Fibroblast of peridontal ligament (primary cell): ENCODE results near the gene PODN.

Source experiments
- DNase-seq: peaks from one replicate; pipeline ENCODE4 v3.0.0-alpha.2; 2010; ENCODE audit errors: extremely low read depth

The PODN gene

GRCh38 chr1:53114581-53115400 lies 52.8 kb downstream of the PODN start:
- no peak for DNase-seq

- no peak for DNase-seq
Observed at GRCh38 chr1:53115403-53116306, 53.6 kb downstream of the PODN start.

- DNase-seq, result no peak
Observed at GRCh38 chr1:53116307-53116810, 54.3 kb downstream of the PODN start.

- DNase-seq, result no peak
Observed at GRCh38 chr1:53116933-53117600, 55.1 kb downstream of the PODN start.

GRCh38 chr1:53117836-53118235 lies 55.8 kb downstream of the PODN start:
- DNase-seq, result no peak

GRCh38 chr1:53120659-53121058 lies 58.6 kb downstream of the PODN start:
- DNase-seq, result no peak

- DNase-seq, result no peak
Observed at GRCh38 chr1:53121319-53122172, 59.5 kb downstream of the PODN start.

- no peak for DNase-seq
Observed at GRCh38 chr1:53122201-53122885, 60.3 kb downstream of the PODN start.

GRCh38 chr1:53122961-53123413 lies 61.0 kb downstream of the PODN start:
- DNase-seq, result no peak

- peak; percentile 58 for DNase-seq
Observed at GRCh38 chr1:53123453-53124140, 61.6 kb downstream of the PODN start.

- DNase-seq, result no peak
Observed at GRCh38 chr1:53125122-53125521, 63.1 kb downstream of the PODN start.

- no peak for DNase-seq
Observed at GRCh38 chr1:53125623-53126360, 63.8 kb downstream of the PODN start.

GRCh38 chr1:53126495-53126894 lies 64.5 kb downstream of the PODN start:
- no peak for DNase-seq

GRCh38 chr1:53127546-53127945 lies 65.5 kb downstream of the PODN start:
- DNase-seq, result no peak

GRCh38 chr1:53128401-53128800 lies 66.4 kb downstream of the PODN start:
- DNase-seq, result no peak

GRCh38 chr1:53129891-53130597 lies 68.0 kb downstream of the PODN start:
- no peak for DNase-seq

- DNase-seq, result no peak
Observed at GRCh38 chr1:53130598-53130877, 68.5 kb downstream of the PODN start.

- DNase-seq, result no peak
Observed at GRCh38 chr1:53130878-53131589, 69.0 kb downstream of the PODN start.
